Osteoblast (primary cell): ENCODE results near the gene WSB1. TPM values are rescaled to one million over a fixed set of nuclear protein-coding genes. Genes with fewer than 3 reads are reported as not detected.

ENCODE experiments used
- DNase-seq: peaks from one replicate; pipeline ENCODE4 v3.0.0; 2011; ENCODE audit warnings: low spot score, mixed read lengths; ENCODE audit not compliant: insufficient read length; ENCODE audit errors: missing footprints
- H2AFZ ChIP-seq: 2 replicates; pipeline ENCODE4 v1.6.0; 2011; ENCODE audit warnings: mild to moderate bottlenecking, low read length
- H3K27ac ChIP-seq: 2 replicates; pipeline ENCODE4 v1.5.1; 2011; ENCODE audit warnings: mild to moderate bottlenecking, low read depth, low read length, moderate library complexity
- H3K27me3 ChIP-seq: 2 replicates; pipeline ENCODE4 v1.6.0; 2012; ENCODE audit warnings: mild to moderate bottlenecking, control low read depth, inconsistent platforms, low read length, moderate library complexity; ENCODE audit not compliant: insufficient read depth
- H3K36me3 ChIP-seq: 2 replicates; pipeline ENCODE4 v1.5.1; 2011; ENCODE audit warnings: mild to moderate bottlenecking, low read length, control low read depth, moderate library complexity; ENCODE audit not compliant: insufficient read depth
- H3K4me1 ChIP-seq: 2 replicates; pipeline ENCODE4 v1.5.1; 2011; ENCODE audit warnings: mild to moderate bottlenecking, low read length, control low read depth, moderate library complexity; ENCODE audit not compliant: insufficient read depth
- H3K4me2 ChIP-seq: 2 replicates; pipeline ENCODE4 v1.6.0; 2011; ENCODE audit warnings: mild to moderate bottlenecking, low read length; ENCODE audit not compliant: insufficient read depth
- H3K4me3 ChIP-seq: fragments of 200-600 bp; sonication (generic); 3 replicates; pipeline ENCODE4 v1.5.1; 2012; ENCODE audit warnings: mild to moderate bottlenecking, low read length, inconsistent platforms; ENCODE audit not compliant: insufficient read depth
- H3K79me2 ChIP-seq: 2 replicates; pipeline ENCODE4 v1.6.0; 2012; ENCODE audit warnings: mild to moderate bottlenecking, low read length, control low read depth, inconsistent platforms; ENCODE audit not compliant: insufficient read depth
- H3K9me3 ChIP-seq: 2 replicates; pipeline ENCODE4 v1.5.1; 2011; ENCODE audit warnings: low read depth, low read length, control low read depth
- H4K20me1 ChIP-seq: 2 replicates; pipeline ENCODE4 v1.6.0; 2012; ENCODE audit warnings: mild to moderate bottlenecking, low read length, control low read depth; ENCODE audit not compliant: insufficient read depth
- CTCF ChIP-seq: IDR thresholded peaks from 2 replicates; pipeline ENCODE4 v1.5.1; 2011; ENCODE audit warnings: mild to moderate bottlenecking, low read depth, low read length, moderate library complexity; ENCODE audit errors: extremely low read depth
- total RNA-seq: library from RNA; depleted of rRNA; stranded (reverse); fragments of >200 nt; gene quantifications from 2 replicates; pipeline ENCODE4 v1.2.3, GENCODE V29; 2012

WSB1 gene
- total RNA-seq, 1 donor: 177 TPM

- Histone ChIP-seq H3K27ac (no peak overlapping the region), H3K4me3 (no peak overlapping the region), H2AFZ (no peak overlapping the region), H3K79me2 (no peaks in the 10 kb centered on the region), H3K4me2 (no peak overlapping the region), H3K36me3 (no peaks in the 10 kb centered on the region), H3K4me1 (no peaks in the 10 kb centered on the region), H4K20me1 (no peaks in the 10 kb centered on the region), H3K9me3 (no peaks in the 10 kb centered on the region), H3K27me3 (peaks cover 3% of the 10 kb centered on the region)
- no peak for DNase-seq
- no peak for TF ChIP-seq CTCF
These were observed 10.2 kb upstream of the WSB1 start for GRCh38 chr17:27283751-27284150.

- no peak for DNase-seq
- Histone ChIP-seq H3K36me3 (no peaks in the 10 kb centered on the region), H3K4me3 (no peak overlapping the region), H3K4me2 (no peak overlapping the region), H2AFZ (no peak overlapping the region), H3K79me2 (no peaks in the 10 kb centered on the region), H3K9me3 (no peaks in the 10 kb centered on the region), H4K20me1 (no peaks in the 10 kb centered on the region), H3K27ac (no peak overlapping the region), H3K4me1 (no peaks in the 10 kb centered on the region), H3K27me3 (peaks cover 3% of the 10 kb centered on the region)
- no peak for TF ChIP-seq CTCF
These were observed 9.0 kb upstream of the WSB1 start for GRCh38 chr17:27284811-27285415.

GRCh38 chr17:27285516-27285915, 8.4 kb upstream of the WSB1 start:
- no peaks in the 10 kb centered on the region for H3K36me3 ChIP-seq
- no peaks in the 10 kb centered on the region for H4K20me1 ChIP-seq
- TF ChIP-seq CTCF: no peak
- H3K27me3 ChIP-seq: peaks cover 3% of the 10 kb centered on the region
- H3K27ac ChIP-seq: no peak overlapping the region
- H3K4me3 ChIP-seq: no peak overlapping the region
- no peak overlapping the region for H2AFZ ChIP-seq
- no peaks in the 10 kb centered on the region for H3K4me1 ChIP-seq
- H3K4me2 ChIP-seq: no peak overlapping the region
- no peaks in the 10 kb centered on the region for H3K9me3 ChIP-seq
- no peaks in the 10 kb centered on the region for H3K79me2 ChIP-seq
- no peak for DNase-seq

- no peaks in the 10 kb centered on the region for H4K20me1 ChIP-seq
- no peaks in the 10 kb centered on the region for H3K9me3 ChIP-seq
- peaks cover 3% of the 10 kb centered on the region for H3K27me3 ChIP-seq
- no peaks in the 10 kb centered on the region for H3K36me3 ChIP-seq
- H3K4me3 ChIP-seq: no peak overlapping the region
- no peak for TF ChIP-seq CTCF
- no peak overlapping the region for H2AFZ ChIP-seq
- H3K4me1 ChIP-seq: no peaks in the 10 kb centered on the region
- H3K4me2 ChIP-seq: no peak overlapping the region
- no peak overlapping the region for H3K27ac ChIP-seq
- no peaks in the 10 kb centered on the region for H3K79me2 ChIP-seq
- DNase-seq: no peak
These were observed 5.7 kb upstream of the WSB1 start for GRCh38 chr17:27288183-27288582.
